HuH-7 (cell line): ENCODE data around the gene ZAP70.

Experiments used
- DNase-seq: peaks from one replicate; pipeline ENCODE4 v3.0.0; 2011; ENCODE audit warnings: low spot score

The ZAP70 gene

GRCh38 chr2:97788986-97789644 is 75.7 kb downstream of the ZAP70 start:
- no peak for DNase-seq
